Erythroblast (primary cell): ENCODE results near the gene SSX2IP.

ENCODE experiments used
- GATA1 ChIP-seq: IDR thresholded peaks from 2 replicates; pipeline ENCODE4 v1.6.1; 2011; ENCODE audit warnings: low read depth, mild to moderate bottlenecking, control low read depth, low read length, moderate library complexity
- POLR2A ChIP-seq: IDR thresholded peaks from 2 replicates; pipeline ENCODE4 v1.6.1; 2011; ENCODE audit warnings: mild to moderate bottlenecking, low read length

- TF ChIP-seq POLR2A (peak; percentile 64), GATA1 (no peak)
These were observed at the start of gene SSX2IP for GRCh38 chr1:84690397-84691121.
